Caco-2 (cell line): ENCODE data around the gene FNIP1. TPM values are rescaled to one million over a fixed set of nuclear protein-coding genes. Genes with fewer than 3 reads are reported as not detected.

Experiments
- BruUV-seq: library from RNA; stranded (reverse); fragments of 400-500 nt; replicated peaks from 2 replicates; lab custom pipeline; 2021; lab: Mats Ljungman, UMichigan
- CTCF ChIA-PET: fragments of 300-600 bp; sonication (Branson Sonifier 250); formaldehyde crosslinking; loops from one replicate; lab custom pipeline; 2022; ENCODE audit warnings: antibody characterized with exemption; lab: Charles Lee
- POLR2A ChIA-PET: fragments of 300-600 bp; sonication (Branson Sonifier 250); formaldehyde crosslinking; loops from one replicate; lab custom pipeline; 2022; ENCODE audit warnings: antibody characterized with exemption; lab: Charles Lee
- DNase-seq, 2 experiments: peaks; one replicate each; pipeline versions ENCODE4 v3.0.0 to v3.0.0-alpha.2; 2020 to 2022
- H3K27me3 ChIP-seq: replicated peaks from 2 replicates; pipeline ENCODE4 v1.6.0; 2011; ENCODE audit warnings: low read length; ENCODE audit not compliant: control insufficient read depth, insufficient read depth
- H3K36me3 ChIP-seq: 2 replicates; pipeline ENCODE4 v1.5.1; 2011; ENCODE audit warnings: low read length; ENCODE audit not compliant: control insufficient read depth, insufficient read depth
- H3K4me1 ChIP-seq: fragments of 250-450 bp; sonication (Bioruptor Pico); 2 replicates; pipeline ENCODE4 v1.5.1; 2020; ENCODE audit warnings: mild to moderate bottlenecking
- H3K4me3 ChIP-seq: 2 replicates; pipeline ENCODE4 v1.5.1; 2011; ENCODE audit warnings: low read depth, mild to moderate bottlenecking, control low read depth, low read length
- H3K9me3 ChIP-seq: fragments of 250-450 bp; sonication (Bioruptor Pico); 2 replicates; pipeline ENCODE4 v1.5.1; 2020; ENCODE audit warnings: mild to moderate bottlenecking, moderate library complexity
- H3K27ac Mint-ChIP-seq: one replicate; pipeline ENCODE4 v1.8.0; 2022; ENCODE audit warnings: mixed read lengths; ENCODE audit not compliant: unreplicated experiment
- H3K27me3 Mint-ChIP-seq: one replicate; pipeline ENCODE4 v1.8.0; 2022; ENCODE audit warnings: mixed read lengths; ENCODE audit not compliant: insufficient read depth, unreplicated experiment
- H3K36me3 Mint-ChIP-seq: one replicate; pipeline ENCODE4 v1.8.0; 2022; ENCODE audit warnings: mild to moderate bottlenecking, mixed read lengths; ENCODE audit not compliant: insufficient read depth, unreplicated experiment
- H3K4me1 Mint-ChIP-seq: one replicate; pipeline ENCODE4 v1.8.0; 2022; ENCODE audit warnings: low read depth, mixed read lengths; ENCODE audit not compliant: unreplicated experiment
- H3K4me3 Mint-ChIP-seq: one replicate; pipeline ENCODE4 v1.8.0; 2022; ENCODE audit warnings: mild to moderate bottlenecking, moderate library complexity, mixed read lengths; ENCODE audit not compliant: unreplicated experiment
- H3K9me3 Mint-ChIP-seq: one replicate; pipeline ENCODE4 v1.8.0; 2022; ENCODE audit warnings: mixed read lengths; ENCODE audit not compliant: unreplicated experiment
- intact Hi-C: fragments of 100-400 bp; cut with micrococcal nuclease; formaldehyde crosslinking; loops from one replicate; pipeline ENCODE4 v1.10.0; 2022; ENCODE audit not compliant: unreplicated experiment
- total RNA-seq: library from RNA; stranded (reverse); gene quantifications from 2 replicates; pipeline ENCODE4 v1.2.3, GENCODE V29; 2022
- TF ChIP-seq, protein P1 (sequence below), 2 experiments: fragments of 200-600 bp in 1 of 2; IDR thresholded peaks; 1 replicate in 1 of 2; 2 replicates in 1 of 2; pipeline versions ENCODE4 v1.5.1 to v1.8.0; 2011 to 2022; ENCODE audit warnings: antibody characterized with exemption in 1 of 2, control low read depth in 1 of 2, inconsistent platforms in 1 of 2, low read depth in 1 of 2, low read length in 1 of 2, mild to moderate bottlenecking in 1 of 2, moderate library complexity in 1 of 2; ENCODE audit not compliant: insufficient read depth in 1 of 2, severe bottlenecking in 1 of 2, unreplicated experiment in 1 of 2

The FNIP1 gene
- total RNA-seq, 1 experiment from 2014 or later = 45.0 TPM

DNA sequence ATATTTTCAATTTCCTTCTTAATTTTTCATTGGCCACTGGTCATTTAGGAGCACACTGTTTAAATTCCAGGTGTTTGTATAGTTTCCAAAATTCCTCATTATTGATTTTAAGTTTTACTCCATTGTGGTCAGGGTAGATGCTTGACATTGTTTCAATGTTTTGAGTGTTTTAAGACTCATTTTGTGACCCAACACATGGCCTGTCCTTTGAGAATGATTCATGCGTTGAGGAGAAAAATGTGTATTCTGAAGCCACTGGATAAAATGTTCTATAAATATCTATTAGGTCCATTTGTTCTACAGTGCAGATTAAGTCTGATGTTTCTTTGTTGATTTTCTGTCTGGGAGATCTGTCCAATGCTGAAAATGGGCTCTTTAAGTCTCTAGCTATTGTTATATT, 24.4 kb upstream of the FNIP1 start:
- H3K4me1 ChIP-seq = peaks cover 9% of the 10 kb centered on the region
- TF ChIP-seq, protein P1, sequence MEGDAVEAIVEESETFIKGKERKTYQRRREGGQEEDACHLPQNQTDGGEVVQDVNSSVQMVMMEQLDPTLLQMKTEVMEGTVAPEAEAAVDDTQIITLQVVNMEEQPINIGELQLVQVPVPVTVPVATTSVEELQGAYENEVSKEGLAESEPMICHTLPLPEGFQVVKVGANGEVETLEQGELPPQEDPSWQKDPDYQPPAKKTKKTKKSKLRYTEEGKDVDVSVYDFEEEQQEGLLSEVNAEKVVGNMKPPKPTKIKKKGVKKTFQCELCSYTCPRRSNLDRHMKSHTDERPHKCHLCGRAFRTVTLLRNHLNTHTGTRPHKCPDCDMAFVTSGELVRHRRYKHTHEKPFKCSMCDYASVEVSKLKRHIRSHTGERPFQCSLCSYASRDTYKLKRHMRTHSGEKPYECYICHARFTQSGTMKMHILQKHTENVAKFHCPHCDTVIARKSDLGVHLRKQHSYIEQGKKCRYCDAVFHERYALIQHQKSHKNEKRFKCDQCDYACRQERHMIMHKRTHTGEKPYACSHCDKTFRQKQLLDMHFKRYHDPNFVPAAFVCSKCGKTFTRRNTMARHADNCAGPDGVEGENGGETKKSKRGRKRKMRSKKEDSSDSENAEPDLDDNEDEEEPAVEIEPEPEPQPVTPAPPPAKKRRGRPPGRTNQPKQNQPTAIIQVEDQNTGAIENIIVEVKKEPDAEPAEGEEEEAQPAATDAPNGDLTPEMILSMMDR (IDR thresholded peaks at IDR 0.05; ENCODE audit: insufficient read depth in 1 of 2, low read depth in 1 of 2, low read length in 1 of 2, severe bottlenecking in 1 of 2, unreplicated experiment in 1 of 2) = no peak

DNA sequence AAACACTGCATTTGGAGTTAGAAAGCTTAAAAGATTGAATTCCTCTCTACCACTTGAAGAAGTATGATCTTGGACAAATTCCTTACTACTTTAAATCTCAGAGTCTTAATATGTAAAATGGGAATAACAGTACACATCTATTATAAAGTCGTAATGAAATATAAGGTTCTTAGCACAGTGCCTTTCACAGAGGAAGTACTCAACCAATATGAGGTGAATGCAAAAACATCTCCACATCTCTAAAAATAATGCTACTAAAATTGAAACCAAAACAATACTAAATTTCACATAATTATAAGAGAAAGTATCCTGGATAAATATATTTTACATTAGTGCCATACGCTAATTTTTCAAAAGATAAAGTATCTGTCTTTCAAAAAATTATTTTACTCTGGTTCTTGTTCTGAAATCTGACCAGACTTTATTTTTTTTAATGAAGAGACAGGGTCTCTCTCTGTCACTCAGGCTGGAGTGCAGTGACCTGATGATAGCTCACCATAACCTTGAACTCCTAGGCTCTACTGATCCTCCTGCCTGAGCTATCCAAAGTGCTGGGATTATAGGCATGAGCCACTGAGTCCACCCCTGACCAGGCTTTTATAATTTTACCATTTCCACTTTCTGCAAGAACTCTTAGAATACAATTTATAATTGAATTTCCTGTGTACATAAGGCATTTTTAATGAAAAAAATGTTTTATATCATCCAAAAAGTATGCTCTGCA, 21.3 kb upstream of the FNIP1 start:
- ChIA-PET CTCF (interaction anchor here (0.6 kb wide), 1 partner anchor 602 kb away, joined by 3 read pairs; no protein-coding TSS in a partner anchor), POLR2A (no interaction called here)
- no TSS peak for BruUV-seq

More for the DNA sequence above, 24.4 kb upstream of the FNIP1 start:
- no TSS peak for BruUV-seq
- H3K36me3 ChIP-seq = no peaks in the 10 kb centered on the region
- DNase-seq = no peak
- H3K9me3 Mint-ChIP-seq = no peaks in the 10 kb centered on the region
- no peaks in the 10 kb centered on the region for H3K4me1 Mint-ChIP-seq
- H3K36me3 Mint-ChIP-seq = peaks cover 9% of the 10 kb centered on the region
- H3K9me3 ChIP-seq = peaks cover 6% of the 10 kb centered on the region
- no peak overlapping the region for H3K27ac Mint-ChIP-seq
- no peaks in the 10 kb centered on the region for H3K27me3 ChIP-seq
- H3K4me3 Mint-ChIP-seq = no peak overlapping the region
- H3K27me3 Mint-ChIP-seq = no peaks in the 10 kb centered on the region
- POLR2A ChIA-PET = interaction anchor here (0.6 kb wide), 2 partner anchors 23 to 194 kb away, joined by 10 to 11 read pairs; no protein-coding TSS in a partner anchor
- CTCF ChIA-PET = no interaction called here
- intact Hi-C loops = no loop called here
- H3K4me3 ChIP-seq = no peak overlapping the region

DNA sequence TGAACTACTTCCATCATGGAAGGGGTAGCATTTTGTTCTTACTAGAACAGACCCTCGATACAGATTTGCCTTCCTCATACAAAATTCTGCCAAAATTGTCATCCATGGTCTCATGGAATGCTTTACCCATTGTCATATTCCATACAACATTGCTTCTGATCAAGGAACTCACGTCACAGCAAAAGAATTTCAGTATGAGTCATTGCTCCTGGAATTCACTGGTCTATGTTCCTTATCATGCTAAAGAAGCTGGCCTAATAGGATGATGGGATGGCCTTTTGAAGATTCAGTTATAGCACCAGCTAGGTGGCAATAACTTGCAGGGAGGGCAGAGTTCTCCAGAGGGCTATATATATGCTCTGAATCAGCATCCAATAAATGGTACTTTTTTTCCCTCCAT, 18.2 kb upstream of the FNIP1 start:
- peak in 1 of 2 experiments; percentile 24 for DNase-seq
- Mint-ChIP-seq H3K27me3 (no peaks in the 10 kb centered on the region), H3K27ac (no peak overlapping the region), H3K36me3 (no peaks in the 10 kb centered on the region), H3K4me1 (no peaks in the 10 kb centered on the region), H3K9me3 (peaks cover 9% of the 10 kb centered on the region), H3K4me3 (no peak overlapping the region)
- intact Hi-C loops = loop anchor here (1.0 kb wide), 1 partner anchor 192 kb away; no protein-coding TSS in a partner anchor
- POLR2A ChIA-PET = interaction anchor here (0.5 to 0.7 kb wide), 2 partner anchors 18 to 681 kb away, joined by 5 to 6 read pairs; no protein-coding TSS in a partner anchor
- Histone ChIP-seq H3K9me3 (0 out of 2 replicates have a peak, but pooled peaks cover 3% of the 10 kb centered on the region), H3K27me3 (no peaks in the 10 kb centered on the region; the same call in 1 of the 2 replicates), H3K4me1 (peaks cover 10% of the 10 kb centered on the region), H3K36me3 (no peaks in the 10 kb centered on the region), H3K4me3 (no peak overlapping the region)
- TF ChIP-seq, protein P1 (IDR thresholded peaks at IDR 0.05; ENCODE audit: insufficient read depth in 1 of 2, low read depth in 1 of 2, low read length in 1 of 2, severe bottlenecking in 1 of 2, unreplicated experiment in 1 of 2) = no peak
- CTCF ChIA-PET = interaction anchor here (0.6 kb wide), 1 partner anchor 132 kb away, joined by 3 read pairs; no protein-coding TSS in a partner anchor
- BruUV-seq = no TSS peak

More for the DNA sequence above, 21.3 kb upstream of the FNIP1 start:
- no peak for DNase-seq
- intact Hi-C loops = no loop called here
- Mint-ChIP-seq H3K27ac (no peak overlapping the region), H3K9me3 (peaks cover 9% of the 10 kb centered on the region), H3K4me1 (no peaks in the 10 kb centered on the region), H3K27me3 (no peaks in the 10 kb centered on the region), H3K4me3 (no peak overlapping the region), H3K36me3 (no peaks in the 10 kb centered on the region)
- Histone ChIP-seq H3K4me1 (peaks cover 10% of the 10 kb centered on the region), H3K27me3 (no peaks in the 10 kb centered on the region; the same call in 1 of the 2 replicates), H3K36me3 (no peaks in the 10 kb centered on the region), H3K4me3 (no peak overlapping the region), H3K9me3 (peaks cover 3% of the 10 kb centered on the region)
- TF ChIP-seq, protein P1 (IDR thresholded peaks at IDR 0.05; ENCODE audit: insufficient read depth in 1 of 2, low read depth in 1 of 2, low read length in 1 of 2, severe bottlenecking in 1 of 2, unreplicated experiment in 1 of 2) = no peak
